IMR-90 (cell line): Measurements from ENCODE around the gene LAMA3. TPM values are rescaled to one million over a fixed set of nuclear protein-coding genes. Genes with fewer than 3 reads are reported as not detected.

ENCODE experiments used
- ATAC-seq: fragments of 200-7000 bp; cut with Tn5 transposase; 2 replicates; pipeline ENCODE4 v1.9.1; 2020; ENCODE audit warnings: low read depth, mild to moderate bottlenecking, moderate library complexity
- BruUV-seq: library from RNA; stranded (reverse); fragments of 400-500 nt; replicated peaks from 2 replicates; lab custom pipeline; 2021; lab: Mats Ljungman, UMichigan
- CTCF ChIA-PET: fragments of 300-600 bp; formaldehyde crosslinking; extraction: SDS; loops from one replicate; lab custom pipeline; 2021; ENCODE audit warnings: antibody characterized with exemption; lab: Yijun Ruan, JAX
- POLR2A ChIA-PET: fragments of 300-600 bp; sonication (Branson Sonifier 250); formaldehyde crosslinking; loops from one replicate; lab custom pipeline; 2022; ENCODE audit warnings: antibody characterized with exemption; ENCODE audit not compliant: unreplicated experiment; lab: Charles Lee
- DNase-seq: peaks from one replicate; pipeline ENCODE4 v3.0.0; 2013
- H2AFZ ChIP-seq: replicated peaks from 2 replicates; pipeline ENCODE3; 2013; ENCODE audit warnings: low read length, mild to moderate bottlenecking; ENCODE audit not compliant: poor library complexity
- H2AK5ac ChIP-seq: 2 replicates; pipeline ENCODE4 v1.6.1; 2013; ENCODE audit warnings: low read depth, low read length, inconsistent platforms
- H2AK9ac ChIP-seq: replicated peaks from 2 replicates; pipeline ENCODE3; 2013; ENCODE audit warnings: mild to moderate bottlenecking, low read depth, low read length, moderate library complexity; ENCODE audit not compliant: poor library complexity
- H2BK120ac ChIP-seq: 2 replicates; pipeline ENCODE4 v1.6.1; 2013; ENCODE audit warnings: low read depth, low read length, inconsistent platforms
- H2BK15ac ChIP-seq: 3 replicates; pipeline ENCODE4 v1.6.1; 2013; ENCODE audit warnings: low read depth, low read length, inconsistent platforms
- H2BK20ac ChIP-seq: 2 replicates; pipeline ENCODE4 v1.6.1; 2013; ENCODE audit warnings: low read depth, mild to moderate bottlenecking, inconsistent platforms, low read length, moderate library complexity
- H2BK5ac ChIP-seq: 2 replicates; pipeline ENCODE4 v1.6.1; 2013; ENCODE audit warnings: mild to moderate bottlenecking, low read depth, low read length, inconsistent platforms; ENCODE audit not compliant: poor library complexity, severe bottlenecking
- H3K14ac ChIP-seq: replicated peaks from 2 replicates; pipeline ENCODE4 v1.6.1; 2013; ENCODE audit warnings: low read depth, low read length, inconsistent platforms
- H3K18ac ChIP-seq: 2 replicates; pipeline ENCODE4 v1.6.1; 2013; ENCODE audit warnings: low read depth, low read length, control low read depth
- H3K23ac ChIP-seq: 2 replicates; pipeline ENCODE4 v1.6.1; 2013; ENCODE audit warnings: low read depth, low read length, inconsistent platforms
- H3K27ac ChIP-seq: 2 replicates; pipeline ENCODE4 v1.5.1; 2013; ENCODE audit warnings: mild to moderate bottlenecking, control low read depth, low read length; ENCODE audit not compliant: insufficient read depth
- H3K27me3 ChIP-seq: 2 replicates; pipeline ENCODE4 v1.6.1; 2013; ENCODE audit warnings: low read length; ENCODE audit not compliant: control insufficient read depth, insufficient read depth
- H3K36me3 ChIP-seq: 2 replicates; pipeline ENCODE4 v1.6.1; 2013; ENCODE audit warnings: low read length, mixed read lengths; ENCODE audit not compliant: control insufficient read depth, insufficient read depth
- H3K4ac ChIP-seq: 2 replicates; pipeline ENCODE4 v1.6.1; 2013; ENCODE audit warnings: low read depth, low read length, inconsistent platforms
- H3K4me1 ChIP-seq: 2 replicates; pipeline ENCODE4 v1.6.1; 2013; ENCODE audit warnings: low read length, mixed read lengths; ENCODE audit not compliant: control insufficient read depth, insufficient read depth
- H3K4me2 ChIP-seq: 2 replicates; pipeline ENCODE4 v1.6.1; 2013; ENCODE audit warnings: low read depth, mild to moderate bottlenecking, control low read depth, low read length, moderate library complexity
- H3K4me3 ChIP-seq: 2 replicates; pipeline ENCODE4 v1.5.1; 2013; ENCODE audit warnings: low read depth, mild to moderate bottlenecking, control low read depth, low read length, moderate library complexity; ENCODE audit not compliant: insufficient read depth
- H3K56ac ChIP-seq: 2 replicates; pipeline ENCODE4 v1.6.1; 2013; ENCODE audit warnings: low read length, inconsistent platforms; ENCODE audit not compliant: insufficient read depth; ENCODE audit errors: extremely low read depth
- H3K79me1 ChIP-seq, 2 experiments: 2 replicates each; pipeline ENCODE4 v1.6.1; 2013; ENCODE audit warnings: low read length in 2 of 2, inconsistent platforms in 1 of 2, low read depth in 1 of 2
- H3K9ac ChIP-seq: 2 replicates; pipeline ENCODE4 v1.6.1; 2013; ENCODE audit warnings: low read depth, low read length, control low read depth
- H3K9me1 ChIP-seq: 2 replicates; pipeline ENCODE4 v1.6.1; 2013; ENCODE audit warnings: low read length, inconsistent platforms; ENCODE audit not compliant: insufficient read depth
- H3K9me3 ChIP-seq: 2 replicates; pipeline ENCODE4 v1.6.1; 2013; ENCODE audit warnings: low read length; ENCODE audit not compliant: control insufficient read depth, insufficient read depth
- H4K20me1 ChIP-seq: 2 replicates; pipeline ENCODE4 v1.6.1; 2013; ENCODE audit warnings: low read length, inconsistent platforms; ENCODE audit not compliant: insufficient read depth
- H4K5ac ChIP-seq: 2 replicates; pipeline ENCODE4 v1.6.1; 2013; ENCODE audit warnings: mild to moderate bottlenecking, low read depth, low read length, control low read depth
- H4K8ac ChIP-seq, 2 experiments: 2 replicates each; pipeline ENCODE4 v1.6.1; 2013; ENCODE audit warnings: low read depth in 2 of 2, low read length in 2 of 2, control low read depth in 1 of 2, inconsistent platforms in 1 of 2
- H4K91ac ChIP-seq: 2 replicates; pipeline ENCODE4 v1.6.1; 2013; ENCODE audit warnings: low read depth, low read length, inconsistent platforms; ENCODE audit not compliant: insufficient read depth
- CHD1 ChIP-seq: IDR thresholded peaks from 2 replicates; pipeline ENCODE4 v1.6.1; 2012; ENCODE audit warnings: low read depth, low read length, improper control_type of control experiment
- POLR2A ChIP-seq: IDR thresholded peaks from 2 replicates; pipeline ENCODE4 v1.6.1; 2012; ENCODE audit warnings: mild to moderate bottlenecking, low read depth, low read length
- WGBS, 2 experiments: methylation state at CpG; one replicate each; pipeline versions ENCODE4 v1.1.5 to v1.1.7; 2013; ENCODE audit warnings: missing lambda C conversion rate in 2 of 2; ENCODE audit not compliant: insufficient read length in 1 of 2; ENCODE audit errors: extremely low coverage in 2 of 2; 5-methylcytosine and 5-hydroxymethylcytosine counted together
- dilution Hi-C: fragments of 300-500 bp; cut with HindIII; formaldehyde crosslinking; loops from one replicate; pipeline ENCODE4 v1.14.3; 2018; ENCODE audit warnings: low sequenced_read_pairs; ENCODE audit not compliant: unreplicated experiment
- in situ Hi-C: fragments of 300-500 bp; cut with MboI; formaldehyde crosslinking; loops from 3 replicates; pipeline ENCODE4 v1.14.3; 2019; ENCODE audit warnings: low sequenced_read_pairs, inconsistent platforms, mixed read lengths
- intact Hi-C: fragments of 100-400 bp; cut with micrococcal nuclease; formaldehyde crosslinking; loops from 2 replicates; pipeline ENCODE4 v1.10.0; 2022
- polyA plus RNA-seq, 3 experiments: library from polyadenylated mRNA; depleted of rRNA; stranded (reverse); fragments of >200 nt; gene quantifications; 2 replicates each; pipeline ENCODE4 v1.2.3, GENCODE V29; 2012; ENCODE audit warnings: low replicate concordance in 1 of 3
- total RNA-seq: library from RNA; depleted of rRNA; stranded (reverse); fragments of >200 nt; gene quantifications from 2 replicates; pipeline ENCODE4 v1.2.3, GENCODE V29; 2012

The LAMA3 gene
- total and polyA plus RNA-seq, 2 of the 4 experiments (the other 2 are of a cell fraction) = 0.18 to 0.19 TPM

DNA sequence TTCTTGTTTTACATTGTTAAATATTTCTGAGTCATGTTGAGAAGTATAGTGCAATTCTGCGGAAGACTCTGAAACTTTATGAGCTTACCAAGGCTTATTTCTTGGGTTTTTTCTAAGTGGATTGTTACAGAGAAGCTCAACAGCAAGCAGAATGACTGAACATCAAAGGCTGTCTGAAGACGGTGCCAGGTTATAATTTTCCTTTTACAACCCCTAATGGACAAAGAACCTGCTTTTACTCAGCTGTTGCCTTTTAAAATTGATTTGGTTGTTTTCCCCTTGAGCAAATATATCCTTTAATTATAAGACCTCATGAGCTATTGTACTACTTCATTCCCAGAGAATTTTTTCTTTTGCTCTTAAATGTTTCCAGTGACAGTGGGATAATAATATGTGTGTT lies 41.6 kb downstream of the LAMA3 start:
- BruUV-seq = no TSS peak
- no peak overlapping the region for H2AFZ ChIP-seq
- no peak overlapping the region for H3K14ac ChIP-seq
- CTCF ChIA-PET = no interaction called here
- no peak overlapping the region for H2BK15ac ChIP-seq
- no peak overlapping the region for H4K8ac ChIP-seq
- H3K4me1 ChIP-seq = no peaks in the 10 kb centered on the region
- H2AK9ac ChIP-seq = no peak overlapping the region
- dilution Hi-C loops = no loop called here
- H3K27me3 ChIP-seq = peaks cover 21% of the 10 kb centered on the region
- H2BK20ac ChIP-seq = no peak overlapping the region
- H3K4me2 ChIP-seq = no peak overlapping the region
- no peak overlapping the region for H2BK120ac ChIP-seq
- no peaks in the 10 kb centered on the region; the same call in 1 of the 2 replicates for H3K9me1 ChIP-seq
- intact Hi-C loops = no loop called here
- no peak overlapping the region for H4K91ac ChIP-seq
- H3K4ac ChIP-seq = no peak overlapping the region
- no peak overlapping the region for H2BK5ac ChIP-seq
- no peak overlapping the region for H3K23ac ChIP-seq
- TF ChIP-seq CHD1 (no peak), POLR2A (no peak)
- POLR2A ChIA-PET = no interaction called here
- DNase-seq (no peak), ATAC-seq (no peak)
- no peak overlapping the region for H3K9ac ChIP-seq
- no peak overlapping the region for H3K18ac ChIP-seq
- no peaks in the 10 kb centered on the region for H3K79me1 ChIP-seq
- no peak overlapping the region for H3K27ac ChIP-seq
- no peak overlapping the region for H3K4me3 ChIP-seq
- H3K36me3 ChIP-seq = no peaks in the 10 kb centered on the region
- no CpG with 5 or more reads among the region's 2 CpGs for WGBS, 2 experiments
- in situ Hi-C loops = no loop called here
- H3K56ac ChIP-seq = no peak overlapping the region
- H4K5ac ChIP-seq = no peak overlapping the region
- no peak overlapping the region for H2AK5ac ChIP-seq
- H3K9me3 ChIP-seq = no peaks in the 10 kb centered on the region
- H4K20me1 ChIP-seq = no peaks in the 10 kb centered on the region
